GM18511 (cell line): ENCODE data around the gene KDM4B.

Source experiments
- ATAC-seq: cut with Tn5 transposase; IDR thresholded peaks from one replicate; pipeline ENCODE4 v1.9.1; 2021; ENCODE audit warnings: mild to moderate bottlenecking, moderate library complexity; ENCODE audit not compliant: unreplicated experiment

Gene KDM4B

DNA sequence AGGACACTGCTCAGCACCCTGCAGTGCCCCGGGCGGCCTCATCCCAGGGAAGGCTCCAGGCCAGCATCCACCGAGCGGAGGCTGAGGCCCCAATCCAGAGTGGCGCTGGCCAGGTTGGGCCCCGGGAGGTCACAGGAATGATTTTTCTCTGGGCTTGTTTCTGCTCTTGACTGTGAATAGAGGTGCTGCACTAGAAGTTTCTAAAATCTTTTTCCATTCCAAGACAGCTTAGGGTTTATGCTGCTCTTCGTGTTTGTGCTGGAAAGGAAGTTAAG, 15.1 kb downstream of the KDM4B start:
- no peak for ATAC-seq

DNA sequence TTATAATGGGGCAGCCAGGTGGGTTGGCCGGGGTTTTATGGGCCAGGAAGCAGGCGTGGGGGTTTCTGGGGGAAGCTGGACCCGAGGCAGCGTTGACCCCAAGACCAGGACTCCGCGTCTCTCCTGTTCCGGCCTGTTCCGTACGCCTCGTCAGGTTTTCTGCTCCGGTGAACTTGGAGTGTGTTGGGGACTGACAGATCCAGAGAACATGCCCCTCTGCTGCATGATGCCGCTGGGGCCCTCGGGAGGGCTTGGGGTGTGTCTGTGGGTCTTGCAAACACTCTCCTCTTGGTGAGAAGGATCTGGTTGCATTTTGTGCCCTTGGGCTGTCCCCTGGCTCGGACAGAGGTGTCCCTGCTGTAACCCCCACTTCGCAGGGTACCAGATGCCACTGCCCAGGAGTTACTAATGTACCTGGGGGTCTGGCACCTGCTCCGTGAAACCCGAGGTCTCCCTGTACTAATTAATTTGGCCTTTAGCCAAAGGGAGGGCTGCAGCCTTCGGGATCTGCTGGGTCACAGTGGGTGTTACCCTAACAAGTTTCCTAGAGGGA, 15.6 kb downstream of the KDM4B start:
- ATAC-seq: no peak

DNA sequence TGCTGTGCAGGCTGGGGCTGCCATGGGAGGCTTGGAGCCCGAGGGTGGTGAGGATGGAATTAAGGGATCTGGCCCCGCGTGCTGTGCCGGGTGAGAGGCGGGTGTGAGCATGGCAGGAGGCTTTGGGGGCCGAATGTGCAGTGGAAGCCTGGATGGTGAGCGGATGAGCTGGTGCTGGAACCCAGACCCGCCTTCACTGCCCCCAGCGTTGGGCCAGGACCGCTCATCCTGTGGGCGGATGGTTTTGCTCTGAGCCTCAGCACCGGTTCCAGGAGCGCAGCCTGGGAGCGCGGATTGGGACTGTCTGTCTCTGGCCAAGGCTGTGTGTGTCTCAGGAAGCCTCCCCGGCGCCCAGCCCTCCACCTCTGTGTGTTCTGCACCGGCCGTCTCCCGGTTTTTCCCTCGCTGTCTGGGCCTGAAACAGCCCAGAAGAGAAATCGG, 16.7 kb downstream of the KDM4B start:
- no peak for ATAC-seq

DNA sequence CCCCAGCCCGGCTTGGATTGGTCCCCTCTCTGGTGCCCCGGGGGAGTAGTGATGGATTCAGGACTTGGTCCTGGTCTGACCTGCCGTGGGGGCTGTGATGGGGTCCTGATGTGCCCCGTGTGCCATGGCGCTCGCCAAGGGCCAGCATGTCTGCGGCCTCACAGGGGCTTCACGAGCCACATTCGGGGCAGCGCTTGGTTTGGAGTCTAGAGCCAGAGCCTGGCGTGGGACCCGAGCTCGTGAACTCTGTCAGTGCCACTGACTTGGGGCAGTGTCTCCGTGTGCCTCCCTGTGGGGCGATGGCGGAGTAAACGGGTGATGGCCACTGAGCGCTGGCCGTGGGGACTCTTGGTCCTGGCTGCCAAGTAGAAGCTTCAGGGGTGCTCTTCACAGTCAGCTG, 17.1 kb downstream of the KDM4B start:
- ATAC-seq: no peak

DNA sequence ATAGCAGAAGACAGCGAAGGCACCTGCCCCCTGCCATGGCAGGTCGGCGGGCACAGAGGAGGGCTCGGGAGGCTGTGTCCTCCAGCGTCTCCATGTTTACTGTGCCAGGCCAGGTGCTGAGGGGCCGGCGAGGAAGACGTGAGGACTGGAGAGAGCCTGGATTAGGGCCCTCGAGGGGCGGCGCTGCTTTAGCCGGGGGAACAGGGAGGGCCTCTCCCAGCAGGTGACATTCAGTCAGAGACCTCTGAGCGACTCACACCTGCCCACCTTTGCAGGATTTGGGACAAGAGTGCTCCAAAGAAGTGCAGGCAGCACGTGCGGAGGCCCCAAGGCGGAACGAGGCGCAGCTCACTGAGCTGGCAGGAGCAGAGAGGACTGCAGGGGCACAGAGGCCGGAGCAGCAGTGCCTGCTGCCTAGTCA, 17.6 kb downstream of the KDM4B start:
- no peak for ATAC-seq

DNA sequence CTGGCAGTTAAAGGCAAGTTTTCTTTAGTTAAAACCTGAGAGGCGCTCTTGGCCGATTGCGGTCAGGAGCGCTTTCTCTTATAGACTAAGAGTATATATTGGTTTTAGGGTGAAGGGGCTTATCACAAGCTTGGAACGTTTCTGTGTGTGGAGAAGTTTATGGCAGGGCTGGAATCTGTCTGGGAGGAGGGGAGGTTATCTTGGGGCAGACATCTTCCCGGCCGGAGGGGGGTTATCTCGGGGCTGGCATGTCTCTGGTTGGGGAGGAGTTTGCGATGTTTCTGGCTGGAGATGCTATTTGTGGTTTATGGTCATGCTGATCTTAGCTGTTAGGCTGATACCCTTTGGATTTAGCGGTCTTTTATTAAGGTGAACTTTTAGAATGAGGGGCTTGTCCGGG, 18.3 kb downstream of the KDM4B start:
- no peak for ATAC-seq

DNA sequence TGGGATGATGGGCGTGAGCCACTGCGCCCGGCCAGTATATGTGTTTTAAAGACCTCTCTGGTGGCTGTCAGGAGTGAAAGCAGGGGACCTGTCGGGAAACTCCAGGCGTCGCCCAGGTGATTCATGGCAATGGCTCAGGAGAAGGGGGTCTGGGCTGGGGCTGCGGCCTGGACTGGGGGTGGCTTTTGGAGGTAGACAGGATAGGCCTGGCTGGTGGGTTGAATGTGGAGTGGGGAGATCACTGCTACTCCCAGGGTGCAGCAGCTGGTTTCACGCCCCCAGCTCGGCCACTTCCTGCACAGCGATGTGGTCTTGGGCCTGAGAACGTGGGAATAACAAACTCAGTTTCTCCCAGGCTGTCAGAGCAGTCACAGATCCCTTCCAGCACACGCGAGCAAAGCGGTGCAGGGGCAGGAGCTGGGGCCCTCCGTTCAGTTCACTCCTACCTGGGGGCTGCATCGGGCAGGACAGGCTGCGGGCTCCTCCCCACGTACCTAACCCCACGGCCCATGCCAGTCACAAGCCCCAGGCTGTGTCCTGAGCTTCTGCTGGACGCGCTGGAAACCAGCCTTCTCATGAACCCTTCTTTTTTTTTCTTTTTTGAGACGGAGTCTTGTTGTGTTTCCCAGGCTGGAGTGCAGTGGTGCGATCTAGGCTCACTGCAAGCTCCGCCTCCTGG, 18.9 kb downstream of the KDM4B start:
- no peak for ATAC-seq

DNA sequence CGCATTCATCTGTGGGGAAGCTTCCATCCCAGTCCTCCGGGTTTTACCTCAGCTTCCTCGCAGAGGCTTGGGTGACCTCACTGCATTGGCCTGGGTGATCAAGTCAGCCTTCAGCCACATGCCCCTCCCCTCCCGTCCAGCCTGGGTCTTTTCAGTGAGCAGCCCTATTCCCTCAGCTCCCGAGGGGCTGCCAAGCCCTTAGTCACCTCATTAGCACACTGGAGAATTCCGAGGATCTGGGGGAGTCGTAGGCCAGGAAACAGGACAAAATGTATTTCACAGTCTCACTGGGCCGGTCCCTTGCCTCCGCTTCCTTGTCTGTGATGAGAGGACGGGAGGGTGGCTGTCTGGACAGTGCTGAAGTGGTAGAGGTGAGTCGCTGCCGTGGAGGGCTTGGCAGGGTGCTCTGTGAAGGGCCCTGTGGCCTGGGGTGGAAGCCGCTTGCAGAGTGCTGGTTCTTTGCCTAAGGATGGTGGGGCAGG, 19.9 kb downstream of the KDM4B start:
- no peak for ATAC-seq

DNA sequence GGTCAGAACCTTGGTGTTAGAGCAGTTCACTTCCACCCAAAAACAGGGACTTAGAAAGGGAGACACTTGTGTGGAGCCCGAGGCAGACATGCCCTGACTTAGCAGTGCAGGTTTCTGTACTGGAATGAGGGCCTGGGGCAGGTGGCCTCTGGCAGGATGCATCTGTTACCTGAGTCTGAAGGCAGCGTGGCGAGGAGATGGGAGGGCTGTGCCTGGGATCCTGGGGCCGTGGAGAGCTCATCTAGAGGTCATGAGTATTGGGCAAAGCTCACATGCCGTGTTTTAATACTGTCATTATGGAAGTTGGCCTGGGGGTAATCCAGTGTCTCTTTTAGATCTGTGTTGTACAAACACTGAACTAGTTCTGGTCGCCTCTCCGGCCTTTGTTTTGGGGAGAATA, 21.4 kb downstream of the KDM4B start:
- ATAC-seq: no peak

DNA sequence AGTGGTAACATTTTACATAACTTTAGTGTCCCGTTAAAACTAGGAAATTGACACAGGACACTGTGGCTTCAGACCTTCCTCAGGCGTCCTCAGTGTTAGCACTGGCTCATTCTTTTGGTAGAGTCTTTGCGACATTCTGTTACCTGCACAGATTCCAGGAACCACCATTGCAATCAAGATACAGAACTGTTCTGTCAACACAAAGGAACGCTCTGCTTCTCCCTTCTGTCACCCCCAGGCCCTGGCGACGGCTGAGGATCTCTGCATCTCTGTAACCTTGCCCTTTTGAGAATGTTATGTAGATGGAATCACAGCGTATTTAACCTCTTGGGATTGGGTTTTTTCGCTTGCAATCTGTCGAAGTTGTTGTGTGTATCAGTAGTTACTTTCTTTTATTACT, 22.6 kb downstream of the KDM4B start:
- ATAC-seq: no peak

DNA sequence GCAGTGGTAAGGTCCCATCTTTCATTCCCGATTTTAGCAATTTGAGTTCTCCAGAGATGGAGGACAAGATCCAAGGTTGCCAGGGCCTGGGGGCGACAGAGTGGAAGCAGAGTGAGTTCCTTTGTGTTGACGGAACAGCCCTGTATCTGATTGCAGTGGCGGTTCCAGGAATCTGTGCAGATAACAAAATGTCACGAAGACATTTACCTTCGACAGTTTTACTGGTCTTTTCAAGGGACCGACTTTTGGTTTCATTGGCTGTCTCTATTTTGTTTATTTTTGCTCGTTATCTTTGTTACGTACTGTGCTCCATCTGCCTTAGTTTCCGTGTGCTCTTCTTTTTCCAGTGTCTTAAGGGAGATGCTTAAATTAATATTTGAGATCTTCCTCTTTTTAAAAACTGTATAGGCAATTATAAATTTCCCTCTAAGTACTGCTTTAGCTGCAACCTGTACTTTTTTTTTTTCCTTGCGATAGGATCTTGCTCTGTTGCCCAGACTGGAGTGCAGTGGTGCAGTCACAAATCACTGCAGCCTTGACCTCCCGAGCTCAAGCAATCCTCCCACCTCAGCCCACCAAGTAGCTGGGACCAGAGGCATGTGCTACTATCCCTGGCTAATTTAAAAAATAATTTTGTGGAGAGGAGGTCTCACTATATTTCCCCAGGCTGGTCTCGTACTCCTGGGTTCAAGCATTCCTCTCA, 23.2 kb downstream of the KDM4B start:
- ATAC-seq: no peak

DNA sequence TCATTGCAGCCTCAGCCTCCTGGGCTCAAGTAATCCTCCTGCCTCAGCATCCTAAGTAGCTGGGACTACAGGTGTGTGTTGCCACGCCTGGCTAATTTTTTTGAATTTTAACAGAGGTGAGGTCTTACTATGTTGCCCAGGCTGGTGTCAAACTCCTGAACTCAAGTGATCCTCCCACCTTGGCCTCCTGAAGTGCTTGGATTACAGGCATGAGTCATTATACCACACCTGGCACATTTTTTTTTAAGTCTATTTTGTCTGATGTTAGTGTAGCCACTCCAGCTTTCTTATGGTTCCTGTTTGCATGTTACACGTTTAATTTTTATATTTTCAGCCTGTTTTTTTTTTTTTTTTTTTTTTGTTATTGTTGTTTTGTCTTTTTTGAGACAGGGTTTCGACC, 24.8 kb downstream of the KDM4B start:
- no peak for ATAC-seq

DNA sequence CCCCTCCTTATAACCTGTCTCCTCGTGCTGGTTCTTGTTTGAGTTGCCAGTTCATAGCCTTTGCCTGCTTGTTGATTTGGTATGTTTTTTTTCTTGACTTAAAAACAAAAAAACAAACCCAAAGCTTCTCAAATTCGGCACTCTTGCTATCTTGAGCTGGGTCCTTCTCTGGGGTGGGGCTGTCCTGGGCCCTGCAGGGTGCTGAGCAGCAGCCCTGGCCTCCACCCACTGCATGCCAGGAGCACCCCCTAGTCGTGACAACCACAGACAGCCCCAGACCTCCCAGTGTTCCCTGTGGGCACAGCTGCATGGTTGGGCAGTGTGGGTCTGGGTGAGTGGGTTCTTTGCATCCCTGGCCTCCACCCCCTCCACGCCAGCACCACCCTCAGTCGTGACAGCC, 27.8 kb downstream of the KDM4B start:
- no peak for ATAC-seq

DNA sequence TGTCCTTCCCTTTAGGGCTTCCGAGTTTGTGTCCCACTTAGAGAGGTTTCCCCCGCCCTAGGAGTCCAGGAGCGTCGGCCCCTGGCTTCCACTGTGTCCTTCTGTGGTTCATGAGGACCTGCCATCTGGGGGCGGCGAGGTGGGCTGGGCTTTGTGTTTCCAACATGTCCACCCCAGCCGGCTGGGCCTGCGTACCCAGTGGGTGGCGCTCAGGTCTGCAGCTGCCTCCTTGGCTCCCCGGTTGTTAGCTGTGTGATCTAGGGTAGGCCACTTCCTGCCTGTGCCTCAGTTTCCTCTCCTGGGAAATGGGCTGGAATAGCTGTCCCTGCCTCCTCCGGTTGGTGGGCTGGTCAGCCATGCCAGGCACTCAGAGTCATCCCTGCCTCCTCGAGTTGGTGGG, 28.4 kb downstream of the KDM4B start:
- ATAC-seq: no peak

DNA sequence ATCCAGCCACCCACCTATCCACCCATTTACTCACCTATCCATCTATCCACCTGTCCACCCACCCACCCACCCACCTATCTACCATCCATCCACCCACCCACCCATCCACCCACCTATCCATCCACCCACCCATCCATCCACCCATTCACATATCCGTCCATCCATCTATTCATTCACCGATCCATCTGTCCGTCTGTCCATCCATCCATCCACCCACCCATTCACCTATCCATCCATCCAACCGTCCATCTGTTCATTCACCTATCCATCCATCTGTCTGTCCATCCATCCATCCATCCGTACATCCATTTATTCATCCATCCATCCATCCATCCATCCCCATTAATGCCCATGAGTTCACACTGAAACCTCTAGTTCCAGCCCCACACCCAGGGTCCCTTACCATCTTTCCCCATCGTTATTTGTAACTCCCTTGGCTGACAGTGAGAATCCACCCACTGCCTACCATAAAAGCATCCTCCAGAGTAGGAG, 31.3 kb downstream of the KDM4B start:
- ATAC-seq: no peak

DNA sequence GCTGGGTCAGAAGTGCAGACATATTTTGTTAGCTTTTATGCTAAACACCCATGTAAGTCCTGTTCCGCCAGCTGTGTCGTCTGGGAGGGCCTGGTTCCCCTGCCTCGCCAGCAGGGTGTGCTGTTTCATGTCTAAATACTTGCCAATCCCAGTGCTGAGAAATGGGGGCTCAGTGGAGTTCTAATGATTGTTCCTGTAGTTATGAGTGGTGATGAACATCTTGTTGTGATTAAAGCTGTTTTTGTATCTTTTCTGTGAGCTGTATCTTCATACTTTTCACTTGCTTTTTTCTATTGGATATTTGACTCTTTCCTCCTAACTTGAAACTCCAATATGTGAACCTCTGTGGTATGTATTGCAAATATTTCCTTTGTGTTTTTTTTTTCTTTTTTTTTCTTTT, 32.7 kb downstream of the KDM4B start:
- ATAC-seq: no peak

DNA sequence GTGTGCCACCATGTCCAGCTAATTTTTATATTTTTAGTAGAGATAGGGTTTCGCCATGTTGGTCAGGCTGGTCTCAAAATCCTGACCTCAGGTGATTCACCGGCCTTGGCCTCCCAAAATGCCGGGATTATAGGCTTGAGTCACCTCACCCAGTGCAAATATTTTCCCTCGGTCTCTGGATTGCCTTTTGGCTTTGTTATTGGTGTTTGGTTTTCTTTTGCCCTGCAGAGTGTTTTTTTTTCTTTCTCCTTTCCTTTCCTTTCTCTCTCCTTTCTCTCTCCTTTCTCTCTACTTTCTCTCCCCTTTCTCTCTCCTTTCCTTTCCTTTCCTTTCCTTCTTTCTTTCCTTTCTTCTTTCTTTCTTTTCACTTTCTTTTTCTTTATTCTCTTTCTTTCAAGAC, 33.2 kb downstream of the KDM4B start:
- no peak for ATAC-seq

DNA sequence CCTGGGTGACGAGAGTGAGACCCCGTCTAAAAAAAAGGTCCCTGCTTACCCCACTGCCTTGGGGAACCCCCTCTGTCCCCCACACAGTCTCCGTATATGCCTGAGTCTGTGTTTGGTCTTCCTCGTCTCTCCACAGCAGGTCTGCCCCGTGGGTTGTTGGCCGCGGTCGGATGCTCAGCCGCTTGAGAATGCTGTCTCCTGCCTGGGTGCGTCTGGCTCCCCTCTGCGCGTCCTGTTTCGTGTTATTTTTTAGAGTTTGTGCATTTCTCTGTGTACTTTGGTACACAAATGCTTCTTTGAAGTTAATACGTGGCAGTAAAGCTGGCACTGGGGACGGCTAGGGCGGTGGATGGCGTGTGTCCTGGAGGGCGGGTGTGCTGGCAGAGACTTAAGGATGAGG, 34.9 kb downstream of the KDM4B start:
- ATAC-seq: no peak

DNA sequence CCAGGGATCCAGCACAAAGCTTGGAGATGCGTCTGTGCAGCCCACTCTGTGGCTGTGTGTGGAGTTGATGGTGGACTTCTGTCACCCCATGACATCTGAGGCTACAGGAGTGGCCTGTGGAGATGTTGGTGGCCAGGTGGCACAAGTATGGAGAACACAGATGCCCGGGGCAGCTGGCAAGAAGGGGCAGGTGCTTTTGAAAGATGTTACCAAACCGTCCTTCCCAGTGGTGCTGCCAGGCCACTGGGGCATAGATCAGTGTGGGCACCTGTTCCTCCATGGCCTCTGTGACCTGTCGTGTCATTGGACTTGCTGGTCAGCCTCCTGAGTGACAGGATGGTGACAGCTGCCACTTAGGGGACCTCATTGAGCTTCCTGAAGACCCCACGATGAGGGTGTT, 36.2 kb downstream of the KDM4B start:
- no peak for ATAC-seq

DNA sequence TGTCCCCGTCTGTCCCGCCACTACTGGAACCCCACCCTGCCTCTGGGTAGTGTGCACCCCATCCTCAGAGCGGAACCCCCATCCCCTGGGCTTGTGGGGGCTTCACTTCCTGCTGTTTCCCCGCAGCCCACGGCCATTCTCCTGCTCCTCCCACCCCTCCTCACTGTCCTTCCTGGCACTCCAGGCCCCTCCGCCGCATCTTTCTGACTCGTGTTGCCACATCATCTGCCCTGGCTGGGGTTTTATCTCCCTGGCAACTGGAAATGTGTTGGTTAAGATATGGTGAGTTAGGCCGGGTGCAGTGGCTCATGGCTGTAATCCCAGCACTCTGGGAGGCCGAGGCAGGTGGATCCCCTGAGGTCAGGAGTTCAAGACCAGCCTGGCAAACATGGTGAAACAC, 37.3 kb downstream of the KDM4B start:
- no peak for ATAC-seq

DNA sequence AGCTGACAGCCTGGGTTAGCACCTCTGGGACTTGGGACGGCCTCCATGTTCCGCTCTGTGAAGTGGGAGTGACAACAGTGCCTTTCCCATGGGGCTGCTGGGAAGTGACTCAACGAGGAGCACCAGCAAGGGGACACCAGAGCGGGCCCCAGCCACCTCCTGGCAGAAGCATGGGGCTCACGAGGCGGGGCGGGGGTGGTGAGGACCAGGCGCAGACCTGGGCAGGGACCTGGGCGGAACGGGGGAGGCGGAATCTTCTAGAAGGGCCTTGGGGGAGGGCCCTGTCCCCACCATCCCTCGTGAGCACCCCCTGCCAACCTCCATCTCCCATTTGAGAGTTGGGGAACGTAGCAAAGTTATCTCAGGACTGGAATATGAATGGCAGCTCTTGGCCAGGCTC, 37.9 kb downstream of the KDM4B start:
- ATAC-seq: no peak

DNA sequence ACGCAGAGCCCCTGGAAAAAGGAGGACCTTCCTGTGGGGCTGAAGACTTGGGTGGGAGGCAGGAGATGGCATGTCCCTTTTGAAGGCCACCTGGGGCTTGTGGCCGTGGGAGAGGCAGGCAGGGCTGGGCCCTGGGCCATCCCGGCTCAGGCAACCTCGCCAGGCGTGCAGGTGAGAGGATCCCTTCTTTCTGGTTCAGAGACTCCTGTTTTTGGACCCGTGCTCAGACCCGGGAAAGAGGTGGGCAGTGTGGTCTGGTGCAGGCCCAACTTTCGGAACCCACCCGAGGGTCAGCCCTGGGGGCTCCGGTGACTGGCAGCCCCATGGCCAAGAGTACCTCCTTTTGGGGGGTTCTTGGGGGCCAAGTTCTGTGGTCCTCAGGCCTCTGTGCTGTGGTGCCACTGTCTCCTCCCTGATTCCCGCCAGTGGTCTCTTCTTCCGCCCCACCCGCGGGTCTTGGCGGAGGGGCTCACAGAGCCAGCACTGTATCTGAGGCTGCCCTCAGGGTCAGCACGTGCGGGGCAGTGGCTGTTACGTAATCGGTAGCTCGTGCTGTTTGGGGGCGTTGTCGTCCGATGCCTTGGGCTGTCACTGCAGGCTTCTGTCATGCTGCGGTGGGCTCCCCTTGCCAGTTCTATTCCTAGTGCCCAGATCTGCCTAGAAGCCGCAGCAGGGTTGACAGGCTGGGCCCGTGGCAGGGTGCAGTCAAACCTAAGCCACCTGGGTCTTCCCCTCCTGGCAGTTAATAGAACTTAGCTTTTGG, 42.7 kb downstream of the KDM4B start:
- no peak for ATAC-seq
